Measurements from ENCODE around the gene HS3ST2.

DNA sequence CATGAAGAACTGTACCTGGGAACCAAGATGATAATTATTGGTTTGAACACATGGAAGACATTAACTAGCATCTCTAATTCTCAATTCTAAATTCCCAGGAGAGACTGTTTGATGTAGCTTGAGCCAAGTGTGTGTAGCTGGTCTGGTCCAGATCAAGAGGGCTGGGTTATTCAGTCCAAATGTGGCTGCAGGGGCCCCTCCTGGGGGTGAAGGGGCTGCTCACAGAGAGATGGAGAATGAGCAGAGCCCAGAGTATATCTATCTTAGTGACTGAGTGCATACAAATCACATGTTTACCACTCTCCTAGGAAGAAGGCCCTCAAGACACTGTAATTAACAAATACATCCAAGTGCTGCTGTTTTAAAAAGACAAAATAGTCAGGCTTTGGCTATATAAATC is 50.4 kb downstream of the HS3ST2 start:
- TF ChIP-seq, protein P1, sequence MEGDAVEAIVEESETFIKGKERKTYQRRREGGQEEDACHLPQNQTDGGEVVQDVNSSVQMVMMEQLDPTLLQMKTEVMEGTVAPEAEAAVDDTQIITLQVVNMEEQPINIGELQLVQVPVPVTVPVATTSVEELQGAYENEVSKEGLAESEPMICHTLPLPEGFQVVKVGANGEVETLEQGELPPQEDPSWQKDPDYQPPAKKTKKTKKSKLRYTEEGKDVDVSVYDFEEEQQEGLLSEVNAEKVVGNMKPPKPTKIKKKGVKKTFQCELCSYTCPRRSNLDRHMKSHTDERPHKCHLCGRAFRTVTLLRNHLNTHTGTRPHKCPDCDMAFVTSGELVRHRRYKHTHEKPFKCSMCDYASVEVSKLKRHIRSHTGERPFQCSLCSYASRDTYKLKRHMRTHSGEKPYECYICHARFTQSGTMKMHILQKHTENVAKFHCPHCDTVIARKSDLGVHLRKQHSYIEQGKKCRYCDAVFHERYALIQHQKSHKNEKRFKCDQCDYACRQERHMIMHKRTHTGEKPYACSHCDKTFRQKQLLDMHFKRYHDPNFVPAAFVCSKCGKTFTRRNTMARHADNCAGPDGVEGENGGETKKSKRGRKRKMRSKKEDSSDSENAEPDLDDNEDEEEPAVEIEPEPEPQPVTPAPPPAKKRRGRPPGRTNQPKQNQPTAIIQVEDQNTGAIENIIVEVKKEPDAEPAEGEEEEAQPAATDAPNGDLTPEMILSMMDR (IDR thresholded peaks at IDR 0.05), result no peak
- no peak for TF ChIP-seq POLR2A (IDR thresholded peaks at IDR 0.05; ENCODE audit: low read depth)
- no peak for TF ChIP-seq POLR2AphosphoS5 (IDR thresholded peaks at IDR 0.05)
- TF ChIP-seq EP300 (IDR thresholded peaks at IDR 0.05), result no peak

Data from esophagus muscularis mucosa (tissue), 4 donors.